Suppressor macrophage treated with lipopolysaccharide for 1 hour (primary cell): ENCODE measurements around the gene MARCKSL1.
"Not testable (repeated sequence)": the region's sequence is repeated elsewhere in the genome, so short reads cannot be mapped to it uniquely, and the experiment has no call there.

Experiments
- DNase-seq, 3 donors: peaks; one replicate each; pipeline ENCODE4 v3.0.0-alpha.2; 2020 to 2022

MARCKSL1 gene

GRCh38 chr1:32284777-32285176 is 51.3 kb downstream of the MARCKSL1 start:
- DNase-seq = not testable (repeated sequence)
